Fibroblast of peridontal ligament (primary cell): ENCODE results near the gene CDK10.
"Not testable (repeated sequence)": the region's sequence is repeated elsewhere in the genome, so short reads cannot be mapped to it uniquely, and the experiment has no call there.

Source experiments
- DNase-seq: peaks from one replicate; pipeline ENCODE4 v3.0.0-alpha.2; 2010; ENCODE audit errors: extremely low read depth

Gene CDK10, protein sequence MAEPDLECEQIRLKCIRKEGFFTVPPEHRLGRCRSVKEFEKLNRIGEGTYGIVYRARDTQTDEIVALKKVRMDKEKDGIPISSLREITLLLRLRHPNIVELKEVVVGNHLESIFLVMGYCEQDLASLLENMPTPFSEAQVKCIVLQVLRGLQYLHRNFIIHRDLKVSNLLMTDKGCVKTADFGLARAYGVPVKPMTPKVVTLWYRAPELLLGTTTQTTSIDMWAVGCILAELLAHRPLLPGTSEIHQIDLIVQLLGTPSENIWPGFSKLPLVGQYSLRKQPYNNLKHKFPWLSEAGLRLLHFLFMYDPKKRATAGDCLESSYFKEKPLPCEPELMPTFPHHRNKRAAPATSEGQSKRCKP

DNA sequence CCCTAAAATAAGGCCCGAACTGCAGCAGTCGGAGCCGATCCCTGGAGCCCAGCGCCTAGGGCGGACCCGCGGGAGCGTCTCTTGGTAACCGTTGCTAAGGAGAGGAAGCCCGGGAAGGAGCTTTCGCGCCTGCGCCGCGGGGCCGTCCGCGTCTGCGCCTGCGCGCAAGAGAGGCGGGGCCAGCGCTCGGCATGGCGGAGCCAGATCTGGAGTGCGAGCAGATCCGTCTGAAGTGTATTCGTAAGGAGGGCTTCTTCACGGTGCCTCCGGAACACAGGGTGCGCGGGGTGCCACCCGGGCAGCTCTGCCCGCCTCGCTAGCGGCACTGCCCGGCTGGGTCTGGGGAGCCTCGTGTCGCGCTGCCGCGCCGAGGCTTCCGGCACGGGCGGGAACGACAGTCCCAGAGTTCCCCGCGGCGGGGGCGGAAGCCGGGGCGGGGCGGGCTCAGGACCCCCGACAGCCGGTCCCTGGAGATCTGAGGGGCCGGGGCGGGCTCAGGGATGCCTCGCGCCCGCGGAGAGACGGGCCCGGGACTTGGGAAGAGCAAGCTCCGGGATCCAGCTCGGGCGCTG, at the start of gene CDK10:
Gene CDK10 (plus strand): TSS at position 170 of the 572 bp plus-strand sequence. CDS start 22 bp downstream, at position 192.
- DNase-seq = peak; percentile 84

DNA sequence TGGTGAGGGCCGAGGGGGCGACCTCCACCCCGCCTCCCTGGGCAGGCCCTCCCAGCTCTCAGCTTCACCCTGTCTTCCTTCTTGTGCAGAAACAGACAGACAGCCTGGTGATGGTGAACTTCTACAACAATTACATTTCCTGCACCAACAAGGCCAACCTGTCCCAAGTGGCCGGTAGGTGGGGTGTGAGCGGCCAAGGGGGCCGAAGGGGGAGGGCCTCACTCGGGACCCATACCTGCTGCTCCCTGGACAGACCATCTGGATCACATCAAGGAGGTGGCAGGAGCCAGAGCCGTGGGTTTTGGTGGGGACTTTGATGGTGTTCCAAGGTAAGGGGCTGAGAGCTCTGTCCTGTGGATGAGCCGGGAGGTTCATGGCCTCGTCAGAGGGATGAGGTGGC, 49.1 kb upstream of the CDK10 start:
- no peak for DNase-seq

DNA sequence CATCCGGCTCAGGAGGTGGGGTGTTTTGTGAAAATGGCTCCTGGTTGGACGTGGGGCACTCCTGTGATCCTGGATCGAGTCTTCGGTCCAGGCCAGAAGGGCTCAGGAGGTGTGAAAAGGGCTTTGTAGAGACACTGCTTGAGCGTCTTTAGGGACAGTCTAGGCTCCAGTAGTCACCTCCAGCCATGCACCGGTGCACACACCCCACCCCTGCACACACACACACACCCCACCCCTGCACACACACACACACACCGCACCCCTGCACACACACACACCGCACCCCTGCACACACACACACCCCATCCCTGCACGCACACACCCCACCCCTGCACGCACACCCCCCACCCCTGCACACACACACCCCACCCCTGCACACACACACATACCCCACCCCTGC, 48.0 kb upstream of the CDK10 start:
- no peak for DNase-seq

DNA sequence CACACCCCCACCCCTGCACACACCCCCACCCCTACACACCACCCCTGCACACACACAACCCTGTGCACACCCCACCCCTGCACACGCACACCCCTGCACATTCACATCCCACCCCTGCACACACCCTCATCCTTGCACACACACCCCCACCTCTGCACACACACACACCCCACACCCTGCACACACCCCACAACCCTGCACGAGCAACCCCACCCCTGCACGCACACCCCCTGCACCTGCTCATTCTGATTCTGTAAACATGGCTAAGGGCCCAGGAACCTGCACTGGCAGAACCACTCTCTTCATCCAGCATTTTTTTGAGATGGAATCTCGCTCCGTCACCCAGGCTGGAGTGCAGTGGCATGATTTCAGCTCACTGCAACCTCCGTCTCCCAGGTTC, 47.1 kb upstream of the CDK10 start:
- DNase-seq = no peak

DNA sequence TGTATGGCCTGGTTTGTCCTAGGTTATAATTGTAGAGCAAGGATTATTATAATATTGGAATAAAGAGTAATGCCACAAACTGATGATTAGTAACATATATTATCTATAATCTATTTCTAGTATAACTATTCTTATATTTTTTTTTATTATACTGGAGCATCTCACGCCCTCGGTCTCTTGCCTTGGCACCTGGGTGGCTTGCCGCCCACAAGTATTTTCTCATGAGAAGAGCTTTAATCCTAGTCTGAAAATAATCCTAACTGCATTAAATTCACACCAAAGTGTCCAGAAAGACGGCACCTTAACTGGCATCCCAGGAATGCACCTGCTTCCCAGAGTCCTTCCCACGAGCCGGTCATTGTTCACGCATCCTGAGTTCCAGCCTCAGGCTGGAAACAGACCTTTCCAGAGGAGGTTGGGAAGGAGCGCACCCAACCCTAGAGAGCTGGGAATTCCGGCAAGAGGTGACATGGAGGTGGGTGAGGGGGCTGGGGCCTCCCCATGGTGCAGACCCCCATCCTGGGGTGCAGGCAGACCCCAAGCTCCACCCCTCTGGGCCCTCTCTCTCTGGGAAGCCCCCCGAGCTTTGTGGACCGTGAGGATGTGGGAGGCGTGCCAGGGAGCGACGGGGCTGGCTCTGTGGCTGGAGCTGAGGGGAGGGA, 44.9 kb upstream of the CDK10 start:
- DNase-seq = no peak

DNA sequence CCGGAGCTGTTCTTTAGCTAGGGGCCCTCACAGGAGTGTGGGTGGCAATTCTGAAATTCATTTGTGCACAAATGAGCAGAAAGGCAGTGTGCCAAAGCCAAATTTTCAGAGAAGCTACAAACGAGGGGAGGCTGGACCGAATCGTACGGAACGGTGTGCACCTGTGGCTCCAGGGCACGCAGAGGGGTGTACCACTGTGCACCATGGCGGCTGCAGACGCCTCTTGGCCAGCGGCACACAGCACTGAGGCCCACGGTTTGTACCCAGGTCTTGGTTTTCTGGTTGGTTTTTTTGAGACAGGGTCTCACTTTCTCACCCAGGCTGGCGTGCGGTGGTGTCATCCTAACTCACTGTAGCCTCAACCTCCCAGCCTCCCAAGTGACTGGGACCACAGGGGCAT, 43.9 kb upstream of the CDK10 start:
- no peak for DNase-seq

DNA sequence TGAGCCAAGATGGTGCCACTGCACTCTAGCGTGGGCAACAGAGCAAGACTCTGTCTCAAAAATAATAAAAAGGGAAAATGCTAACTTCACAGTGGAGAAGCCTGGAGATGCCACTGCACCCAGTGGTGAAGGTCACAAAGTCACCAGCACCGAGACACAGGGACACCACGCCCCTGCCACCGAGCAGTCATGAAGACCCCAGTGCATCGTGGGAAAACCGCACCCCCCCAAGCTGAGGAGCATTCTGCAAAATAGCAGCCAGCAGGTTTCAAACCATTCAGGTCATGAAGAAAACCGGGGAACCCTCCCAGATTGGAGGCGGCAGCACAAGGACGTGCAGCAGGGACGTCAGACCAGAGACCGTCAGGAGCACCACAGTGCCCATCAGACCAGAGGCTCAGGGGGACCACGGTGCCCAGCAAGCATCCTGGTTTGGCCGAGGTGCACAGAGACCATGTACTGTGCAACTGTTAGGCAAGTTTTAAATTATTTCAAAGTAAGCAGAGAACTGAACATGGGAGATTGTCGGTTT, 42.7 kb upstream of the CDK10 start:
- DNase-seq = no peak

DNA sequence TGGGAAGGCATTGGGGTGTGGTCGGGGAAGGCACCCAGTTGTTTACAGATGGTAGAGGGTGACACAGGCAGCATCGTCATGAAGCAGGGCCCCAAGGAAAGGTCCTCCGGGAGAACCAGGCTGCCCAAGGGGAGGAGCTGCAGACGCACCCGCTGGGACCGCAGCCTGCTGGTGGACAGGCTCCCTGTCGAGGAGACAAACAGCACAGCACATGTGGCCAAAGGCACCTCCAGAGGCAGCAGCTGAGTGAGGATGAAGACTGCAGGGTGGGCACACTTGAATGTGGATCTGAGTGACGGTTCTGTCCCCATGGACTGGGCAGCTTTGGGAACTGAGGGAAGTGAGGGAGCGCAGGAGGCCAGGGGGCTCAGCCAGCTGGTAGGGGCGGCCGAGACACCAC, 41.4 kb upstream of the CDK10 start:
- DNase-seq = no peak

DNA sequence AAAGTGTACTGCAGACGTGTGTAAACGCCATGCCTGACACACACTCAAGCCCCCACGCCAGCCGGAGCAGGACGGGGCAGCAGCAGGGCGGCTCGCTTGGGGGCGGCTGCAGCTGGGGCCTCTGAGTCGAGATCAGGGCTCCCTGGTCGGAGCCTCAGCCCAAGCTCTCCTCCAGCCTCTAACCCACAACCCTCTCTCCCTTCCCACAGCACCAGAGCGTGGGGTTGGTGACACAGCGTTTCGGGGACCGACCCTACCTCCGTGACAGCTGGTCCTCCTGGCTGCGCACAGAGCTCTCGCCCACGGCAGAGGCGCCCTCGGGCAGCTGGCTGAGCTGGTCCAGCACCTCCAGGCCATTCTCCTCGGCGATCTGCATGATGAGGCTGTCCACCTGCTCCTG, 40.2 kb upstream of the CDK10 start:
- no peak for DNase-seq

DNA sequence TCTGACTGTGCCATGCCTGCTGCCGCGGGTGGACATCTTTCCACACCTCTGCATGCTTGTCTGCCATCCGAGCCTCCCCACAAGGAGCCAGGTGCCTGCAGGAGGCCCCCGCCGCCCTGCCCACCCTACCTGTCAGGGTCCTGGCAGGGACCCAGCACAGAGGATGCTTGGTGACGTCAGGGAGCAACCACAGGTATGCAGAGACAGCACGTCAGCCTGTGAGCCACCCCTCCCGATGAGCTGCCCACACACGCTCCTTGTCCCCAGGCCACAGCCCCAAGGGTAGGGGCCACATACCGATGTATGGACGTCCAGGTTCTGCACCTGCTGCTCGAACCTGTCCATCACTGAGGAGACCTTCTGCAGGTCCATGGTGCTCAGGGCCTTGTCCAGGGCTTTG, 39.6 kb upstream of the CDK10 start:
- DNase-seq = no peak

DNA sequence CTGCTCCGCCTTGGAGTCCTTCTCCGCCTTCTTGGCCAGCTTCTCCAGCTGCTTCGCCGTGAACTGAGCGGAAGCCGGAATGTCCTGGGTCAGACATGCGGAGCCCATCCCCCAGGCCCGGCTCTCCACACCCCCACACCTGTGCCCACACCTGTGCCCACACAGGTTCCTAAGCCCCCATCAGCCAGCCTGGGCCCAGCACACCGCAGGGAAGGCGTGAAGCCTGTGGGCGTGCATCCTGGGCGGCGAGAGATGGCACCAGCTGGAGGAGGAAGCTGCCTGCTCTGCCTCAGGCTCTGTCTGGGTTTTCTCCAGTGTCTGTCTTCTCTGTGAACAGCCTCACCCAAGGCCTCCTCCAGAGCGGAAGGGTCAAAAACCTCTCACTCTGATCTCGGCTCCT, 34.9 kb upstream of the CDK10 start:
- DNase-seq = no peak

DNA sequence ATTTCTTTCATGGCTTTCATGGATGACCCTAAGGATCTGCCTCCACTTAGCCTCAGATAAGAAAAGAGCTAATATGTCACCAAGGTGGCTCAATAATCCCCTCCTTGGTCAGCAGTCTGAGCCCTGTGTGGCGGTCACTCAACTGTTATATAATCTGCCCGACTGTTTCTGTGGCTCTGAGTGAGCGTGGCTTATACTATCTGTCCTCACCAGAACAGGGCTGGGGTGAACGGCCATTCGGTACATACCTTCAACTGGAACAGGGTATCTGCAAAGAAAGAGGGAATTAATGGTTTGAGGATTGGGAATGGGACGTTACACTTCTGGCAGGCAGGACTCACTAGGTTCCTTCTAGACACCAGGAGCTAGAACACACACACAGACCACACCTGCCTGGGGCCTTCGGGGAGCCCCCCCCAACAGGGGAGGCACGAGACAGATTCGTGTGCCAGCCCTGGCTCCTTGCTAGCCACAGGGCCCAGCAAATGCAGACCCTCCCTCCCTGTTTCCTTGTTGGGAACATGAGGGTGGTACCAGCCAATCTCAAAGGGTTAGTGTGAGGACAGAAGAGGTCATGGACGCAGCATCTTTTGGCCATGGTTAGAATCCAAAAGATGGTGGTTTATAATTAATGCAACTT, 32.7 kb upstream of the CDK10 start:
- no peak for DNase-seq

DNA sequence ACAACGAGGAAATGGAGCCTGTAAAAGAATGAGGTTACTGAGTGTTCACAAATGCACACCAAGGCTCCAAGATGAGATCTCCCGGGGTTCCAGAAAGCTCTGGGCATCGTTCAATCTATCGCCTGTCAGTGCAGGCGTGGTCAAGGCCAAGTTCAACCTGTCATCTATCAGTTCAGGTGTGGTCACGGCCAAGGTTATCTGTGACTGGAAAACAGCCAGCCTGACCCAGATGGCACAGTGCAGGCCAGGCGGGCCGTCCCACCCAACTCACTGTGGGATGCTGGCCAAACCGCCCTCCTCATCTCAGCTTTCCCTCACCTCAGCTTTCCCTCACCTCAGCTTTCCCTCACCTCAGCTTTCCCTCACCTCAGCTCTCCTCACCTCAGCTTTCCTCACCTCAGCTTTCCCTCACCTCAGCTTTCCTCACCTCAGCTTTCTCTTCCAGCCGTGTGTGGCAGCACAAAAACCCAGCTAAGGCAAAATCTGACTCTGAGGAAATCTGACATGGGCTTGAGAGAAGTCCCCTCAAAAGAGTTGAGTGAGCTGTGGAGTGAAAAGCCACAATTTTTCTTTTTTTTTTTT, 31.3 kb upstream of the CDK10 start:
- DNase-seq = no peak

DNA sequence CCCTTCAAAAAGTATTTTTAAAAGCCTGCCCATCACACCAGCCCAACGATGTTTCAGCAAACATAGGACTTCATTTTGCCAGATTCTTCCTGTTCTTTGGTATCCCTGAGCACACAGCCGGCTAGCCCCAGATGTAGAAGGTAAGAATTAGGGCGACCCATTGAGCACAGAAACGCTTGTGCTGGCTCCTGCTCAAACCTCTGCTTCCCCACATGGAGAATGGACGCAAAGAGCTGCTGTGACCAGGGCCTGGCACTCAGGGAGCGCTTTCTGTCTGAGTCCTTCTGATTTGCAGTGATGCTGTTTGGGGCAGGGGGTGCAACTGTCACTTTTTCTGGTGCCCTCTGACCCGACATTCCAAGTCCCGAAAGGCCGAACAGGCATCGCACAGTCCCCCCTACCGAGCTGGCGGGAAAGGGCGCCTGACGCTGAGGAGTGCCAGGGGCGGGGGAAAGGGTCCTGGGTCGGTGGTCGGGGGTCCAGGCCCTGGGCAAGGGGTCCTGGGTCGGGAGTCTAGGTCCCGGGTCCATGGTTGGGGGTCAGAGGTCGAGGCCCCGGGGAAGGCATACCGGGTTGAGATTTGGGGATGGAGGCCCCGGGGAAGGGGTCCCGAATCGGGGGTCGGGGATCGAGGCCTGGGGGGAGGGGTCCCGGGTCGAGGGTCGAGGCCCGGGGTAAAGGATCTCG, 29.9 kb upstream of the CDK10 start:
- DNase-seq = no peak

DNA sequence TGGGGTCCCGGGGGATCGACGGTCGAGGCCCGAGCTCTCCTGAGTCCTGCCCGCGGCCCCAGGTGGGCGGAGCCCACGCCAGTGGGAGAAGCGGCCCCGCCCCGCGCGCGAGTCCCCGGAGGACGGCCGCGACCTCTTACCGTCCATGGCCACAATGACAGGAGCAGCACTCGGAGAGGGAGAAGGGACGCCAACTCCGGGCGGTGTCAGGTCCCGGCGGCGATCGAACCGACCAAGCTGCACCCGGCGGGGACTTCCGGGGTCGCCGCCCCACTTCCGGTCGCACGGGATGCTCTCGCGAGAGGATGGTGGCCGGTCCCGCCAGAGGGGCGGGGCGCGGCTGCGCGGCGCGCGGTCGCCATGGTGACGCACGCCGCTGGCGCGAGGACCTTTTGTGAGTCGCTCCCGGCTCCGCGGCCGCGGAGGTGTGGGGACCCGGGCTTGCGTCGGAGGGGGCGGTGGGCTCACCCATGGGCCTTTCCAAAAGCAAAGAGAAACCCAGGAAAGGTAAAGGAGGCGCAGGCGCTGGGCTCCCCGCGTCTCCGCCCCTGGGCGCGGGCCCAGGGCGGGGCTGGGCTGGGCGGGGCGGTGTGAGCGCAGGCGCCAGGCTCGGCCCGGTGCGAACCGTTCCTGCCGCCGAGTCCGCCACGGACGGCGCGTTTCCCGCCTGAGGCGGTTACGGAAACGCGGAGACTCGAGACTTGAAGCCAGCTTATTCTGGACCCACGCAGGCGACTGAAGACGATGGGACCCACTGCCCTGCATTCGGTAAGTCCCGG, 28.9 kb upstream of the CDK10 start, which contains the start of the genes CHMP1A and SPATA33:
Gene CHMP1A (minus strand): TSS at position 267 of the 779 bp plus-strand sequence. CDS start 120 bp downstream, at position 147.
Gene SPATA33 (plus strand): TSS at position 395 of the 779 bp plus-strand sequence. CDS start 76 bp downstream, at position 471.
- DNase-seq = peak; percentile 78

DNA sequence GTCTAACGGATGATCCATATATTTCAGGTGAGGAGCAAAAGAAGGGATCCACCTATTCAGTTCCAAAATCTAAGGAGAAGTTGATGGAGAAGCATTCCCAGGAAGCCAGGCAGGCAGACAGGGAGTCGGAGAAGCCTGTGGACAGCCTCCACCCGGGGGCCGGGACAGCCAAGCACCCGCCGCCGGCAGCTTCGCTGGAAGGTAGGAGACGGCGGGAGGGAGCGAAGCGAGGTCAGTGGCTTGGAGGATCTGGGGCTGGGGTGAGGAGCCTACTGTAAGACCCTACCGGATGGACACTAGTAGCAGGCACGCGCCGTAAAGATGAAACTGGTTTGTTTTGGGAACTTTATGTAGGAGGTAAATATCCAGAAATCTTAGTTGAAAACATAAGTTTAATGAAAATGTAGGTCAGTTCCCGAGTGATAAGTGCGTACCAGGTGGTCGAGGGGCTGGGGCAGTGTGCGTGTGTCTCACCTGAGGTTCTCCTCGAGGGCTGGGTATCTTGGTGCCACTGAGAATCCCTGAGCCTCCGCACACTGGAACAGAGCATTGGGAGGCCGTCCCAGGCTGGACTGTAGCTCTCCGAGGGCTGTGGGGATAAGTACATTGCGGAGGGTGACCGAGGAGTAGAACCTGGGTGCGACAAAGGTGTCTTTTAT, 28.1 kb upstream of the CDK10 start:
- no peak for DNase-seq

DNA sequence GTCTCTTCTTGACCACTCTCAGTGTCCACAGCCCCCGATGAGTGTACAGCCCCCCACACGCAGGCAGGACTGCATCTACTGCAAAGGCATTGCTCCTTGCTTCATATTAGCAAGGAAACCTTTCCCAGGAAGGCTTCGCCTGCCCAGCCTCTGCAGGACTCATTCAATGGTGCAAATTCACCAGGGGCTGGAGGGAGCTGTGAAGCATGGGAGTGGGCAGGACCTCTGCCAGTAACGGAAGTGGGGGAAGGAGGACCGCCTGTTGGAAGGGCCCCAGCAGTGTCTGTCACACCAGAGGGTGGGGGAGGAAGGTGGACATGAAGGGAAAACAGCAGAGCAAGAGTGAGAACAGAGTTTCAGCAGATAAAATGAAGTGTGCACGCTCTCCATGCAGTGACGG, 26.3 kb upstream of the CDK10 start:
- DNase-seq = no peak

DNA sequence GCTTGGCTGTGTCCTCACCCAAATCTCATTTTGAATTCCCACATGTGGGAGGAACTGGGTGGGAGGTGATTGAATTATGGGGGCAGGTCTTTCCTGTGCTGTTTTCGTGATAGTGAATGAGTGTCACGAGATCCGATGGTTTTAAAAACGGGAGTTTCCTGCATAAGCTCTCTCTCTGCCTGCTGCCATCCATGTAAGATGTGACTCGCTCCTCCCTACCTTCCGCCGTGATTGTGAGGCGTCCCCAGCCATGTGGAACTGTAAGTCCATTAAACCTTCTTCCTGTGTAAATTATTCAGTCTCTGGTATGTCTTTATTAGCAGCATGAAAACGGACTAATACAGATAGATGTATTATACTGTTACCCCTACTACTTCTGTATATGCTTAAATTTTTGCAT, 25.3 kb upstream of the CDK10 start:
- DNase-seq = no peak

DNA sequence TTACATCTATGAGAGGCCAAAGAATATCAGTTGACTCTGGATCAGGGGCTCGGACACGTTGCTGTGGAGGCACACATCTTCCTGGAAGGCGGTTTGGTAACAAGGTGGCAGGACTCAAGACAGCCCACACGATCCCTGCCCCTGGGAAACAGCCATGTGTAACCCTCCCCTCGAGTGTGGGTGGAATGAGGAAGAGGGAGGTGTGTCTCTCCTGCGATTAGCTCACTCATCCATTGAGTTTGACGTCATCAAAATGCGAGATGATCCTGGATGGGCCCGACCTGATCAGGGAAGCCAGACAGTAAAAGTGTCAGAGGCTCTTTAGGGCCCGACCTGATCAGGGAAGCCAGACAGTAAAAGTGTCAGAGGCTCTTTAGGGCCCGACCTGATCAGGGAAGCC, 22.3 kb upstream of the CDK10 start:
- not testable (repeated sequence) for DNase-seq

DNA sequence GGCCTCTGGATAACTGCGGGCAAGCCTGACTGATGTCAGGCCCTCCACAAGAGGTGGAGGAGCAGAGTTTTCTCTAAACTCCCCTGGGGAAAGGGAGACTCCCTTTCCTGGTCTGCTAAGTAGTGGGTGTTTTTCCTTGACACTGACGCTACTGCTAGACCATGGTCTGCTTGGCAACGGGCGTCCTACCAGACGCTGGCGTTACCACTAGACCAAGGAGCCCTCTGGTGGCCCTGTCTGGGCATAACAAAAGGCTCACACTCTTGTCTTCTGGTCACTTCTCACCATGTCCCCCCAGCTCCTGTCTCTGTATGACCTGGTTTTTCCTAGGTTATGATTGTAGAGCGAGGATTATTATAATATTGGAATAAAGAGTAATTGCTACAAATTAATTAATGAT, 19.5 kb upstream of the CDK10 start:
- peak; percentile 18 for DNase-seq
